A549 (cell line): ENCODE results near the gene PTGR3. TPM values are rescaled to one million over a fixed set of nuclear protein-coding genes. Genes with fewer than 3 reads are reported as not detected.

Experiments
- ATAC-seq, 2 experiments: fragments of 200-7000 bp in 1 of 2; fragments of >200 bp in 1 of 2; cut with Nextera tagmentation in 1 of 2; cut with Tn5 transposase in 1 of 2; 3 replicates each; pipeline versions ENCODE4 v1.8.0 to v1.9.1; 2018 to 2020; ENCODE audit warnings: mild to moderate bottlenecking in 1 of 2, moderate library complexity in 1 of 2
- CTCF ChIA-PET: fragments of 300-600 bp; sonication (Branson Sonifier 250); formaldehyde crosslinking; extraction: SDS; loops from one replicate; lab custom pipeline; 2021; ENCODE audit warnings: antibody characterized with exemption, inconsistent platforms; lab: Yijun Ruan, JAX
- POLR2A ChIA-PET: fragments of 350-600 bp; formaldehyde crosslinking; extraction: SDS; loops from one replicate; lab custom pipeline; 2021; ENCODE audit warnings: antibody characterized with exemption, inconsistent platforms; lab: Yijun Ruan, JAX
- DNase-seq, 2 experiments: peaks; one replicate each; pipeline versions ENCODE4 v3.0.0 to v3.0.0-alpha.2; 2011 to 2016; ENCODE audit warnings: low read depth in 1 of 2, low spot score in 1 of 2
- FAIRE-seq: peaks from 2 replicates; lab custom pipeline; 2011; peaks lifted over from hg19 to GRCh38; lab: Jason Lieb, UNC
- H3K27ac ChIP-seq, 2 experiments: fragments of >200 bp; sonication (Bioruptor Twin); formaldehyde crosslinking; 3 replicates each; pipeline ENCODE4 v1.5.1; 2016 to 2017
- H3K4me1 ChIP-seq: fragments of >200 bp; sonication (Bioruptor Twin); formaldehyde crosslinking; 3 replicates; pipeline ENCODE4 v1.6.1; 2016
- H3K4me2 ChIP-seq: fragments of >200 bp; sonication (Bioruptor Twin); formaldehyde crosslinking; 3 replicates; pipeline ENCODE4 v1.6.1; 2016
- H3K4me3 ChIP-seq: fragments of >200 bp; sonication (Bioruptor Twin); formaldehyde crosslinking; 3 replicates; pipeline ENCODE4 v1.5.1; 2016
- H3K9me3 ChIP-seq: fragments of >200 bp; sonication (Bioruptor Twin); formaldehyde crosslinking; 3 replicates; pipeline ENCODE4 v1.6.1; 2016
- CBX8 ChIP-seq: fragments of 200-600 bp; sonication (generic); IDR thresholded peaks from 2 replicates; pipeline ENCODE4 v1.6.1; 2016
- CHD4 ChIP-seq: fragments of 200-600 bp; sonication (generic); IDR thresholded peaks from 2 replicates; pipeline ENCODE4 v1.6.1; 2016; ENCODE audit warnings: antibody characterized with exemption, mild to moderate bottlenecking, borderline replicate concordance
- EHMT2 ChIP-seq: fragments of 200-600 bp; sonication (generic); IDR thresholded peaks from 2 replicates; pipeline ENCODE4 v1.6.1; 2016; ENCODE audit warnings: antibody characterized with exemption, low read depth, mild to moderate bottlenecking, moderate library complexity
- EP300 ChIP-seq, 2 experiments: fragments of >200 bp; sonication (Bioruptor Twin); formaldehyde crosslinking; IDR thresholded peaks; 2 replicates in 1 of 2; 3 replicates in 1 of 2; pipeline ENCODE4 v1.6.1; 2016 to 2017
- FOSB ChIP-seq: fragments of 250-450 bp; sonication (Bioruptor Pico); IDR thresholded peaks from 2 replicates; pipeline ENCODE4 v1.5.0; 2020; ENCODE audit warnings: mild to moderate bottlenecking, moderate library complexity
- FOSL2 ChIP-seq, 2 experiments: fragments of 450-650 bp in 1 of 2; fragments of >200 bp in 1 of 2; sonication (Bioruptor Twin) in 1 of 2; formaldehyde crosslinking; IDR thresholded peaks; 2 replicates each; pipeline versions ENCODE4 v1.5.0 to v1.6.1; 2016 to 2020; ENCODE audit warnings: mild to moderate bottlenecking in 1 of 2, moderate library complexity in 1 of 2
- FOXS1 ChIP-seq: fragments of 250-450 bp; sonication (Bioruptor Pico); IDR thresholded peaks from 2 replicates; pipeline ENCODE4 v1.5.0; 2020; ENCODE audit warnings: mild to moderate bottlenecking, moderate library complexity
- GATA3 ChIP-seq: IDR thresholded peaks from 2 replicates; pipeline ENCODE4 v1.6.1; 2012; ENCODE audit warnings: borderline replicate concordance
- HDAC2 ChIP-seq: fragments of 200-600 bp; sonication (generic); IDR thresholded peaks from 2 replicates; pipeline ENCODE4 v1.6.1; 2016
- HOXB13 ChIP-seq: fragments of 250-450 bp; sonication (Bioruptor Pico); IDR thresholded peaks from 2 replicates; pipeline ENCODE4 v1.5.0; 2020; ENCODE audit warnings: low read depth, mild to moderate bottlenecking, moderate library complexity
- JUN ChIP-seq, 2 experiments: fragments of >200 bp; sonication (Bioruptor Twin); formaldehyde crosslinking; IDR thresholded peaks; 2 replicates in 1 of 2; 3 replicates in 1 of 2; pipeline ENCODE4 v1.6.1; 2016 to 2017
- KDM5A ChIP-seq: fragments of 200-600 bp; sonication (generic); IDR thresholded peaks from 2 replicates; pipeline ENCODE4 v1.6.1; 2016; ENCODE audit warnings: antibody characterized with exemption, mild to moderate bottlenecking
- NFE2L2 ChIP-seq: fragments of 150-350 bp; conservative IDR thresholded peaks from 2 replicates; pipeline ENCODE4 v1.6.1; 2014; ENCODE audit warnings: low read length
- NPAS2 ChIP-seq: fragments of 250-450 bp; sonication (Bioruptor Pico); IDR thresholded peaks from 2 replicates; pipeline ENCODE4 v1.8.0; 2022; ENCODE audit warnings: mild to moderate bottlenecking, moderate library complexity, borderline replicate concordance
- NR3C1 ChIP-seq: fragments of >200 bp; sonication (Bioruptor Twin); formaldehyde crosslinking; IDR thresholded peaks from 3 replicates; pipeline ENCODE4 v1.6.1; 2017
- RAD21 ChIP-seq, 2 experiments: fragments of >200 bp in 1 of 2; sonication (Bioruptor Twin) in 1 of 2; formaldehyde crosslinking in 1 of 2; IDR thresholded peaks in 1 of 2; conservative IDR thresholded peaks in 1 of 2; 2 replicates in 1 of 2; 3 replicates in 1 of 2; pipeline ENCODE4 v1.6.1; 2012 to 2018; ENCODE audit warnings: inconsistent platforms in 1 of 2
- RCOR1 ChIP-seq: fragments of 150-350 bp; IDR thresholded peaks from 2 replicates; pipeline ENCODE4 v1.6.1; 2014; ENCODE audit warnings: antibody characterized with exemption, low read length, low read depth
- SREBF2 ChIP-seq: fragments of 450-650 bp; IDR thresholded peaks from 2 replicates; pipeline ENCODE4 v1.6.1; 2014; ENCODE audit warnings: mild to moderate bottlenecking, moderate library complexity
- ZFP36 ChIP-seq: fragments of 450-650 bp; IDR thresholded peaks from 2 replicates; pipeline ENCODE4 v1.6.1; 2014; ENCODE audit warnings: borderline replicate concordance; ENCODE audit not compliant: partially characterized antibody
- ZNF302 ChIP-seq: fragments of 250-450 bp; sonication (Bioruptor Pico); IDR thresholded peaks from 2 replicates; pipeline ENCODE4 v1.9.0; 2021; ENCODE audit warnings: inconsistent platforms, mild to moderate bottlenecking, moderate library complexity
- ZSCAN20 ChIP-seq: fragments of 250-450 bp; sonication (Bioruptor Pico); IDR thresholded peaks from 2 replicates; pipeline ENCODE4 v1.8.0; 2022; ENCODE audit warnings: mild to moderate bottlenecking, moderate library complexity
- WGBS: methylation state at CpG from one replicate; pipeline ENCODE4 v1.1.6; 2017; ENCODE audit errors: missing lambda C conversion rate; 5-methylcytosine and 5-hydroxymethylcytosine counted together
- polyA plus RNA-seq, 4 experiments: library from polyadenylated mRNA; depleted of rRNA in 3 of 4; stranded (reverse); fragments of >200 nt; fragmentation: RNase III in 1 of 4; extraction: RNeasy Plus Mini Kit Qiagen cat#74134 plus additional on column Dnase treatment in 1 of 4; gene quantifications; 2 replicates in 3 of 4; 3 replicates in 1 of 4; pipeline ENCODE4 v1.2.3, GENCODE V29; 2011 to 2017
- TF ChIP-seq, protein P1 (sequence below): IDR thresholded peaks from 2 replicates; pipeline ENCODE4 v1.6.1; 2012
- TF ChIP-seq, protein P2 (sequence below): fragments of >200 bp; sonication (Bioruptor Twin); formaldehyde crosslinking; IDR thresholded peaks from 3 replicates; pipeline ENCODE4 v1.5.1; 2016
- TF ChIP-seq, protein P3 (sequence below): IDR thresholded peaks from 2 replicates; pipeline ENCODE4 v1.6.1; 2012
- TF ChIP-seq, protein P4 (sequence below): fragments of 250-450 bp; sonication (Bioruptor Pico); IDR thresholded peaks from 2 replicates; pipeline ENCODE4 v1.5.0; 2021; ENCODE audit warnings: mild to moderate bottlenecking, moderate library complexity, borderline replicate concordance

The PTGR3 gene
- polyA plus RNA-seq, 2 of the 4 experiments (the other 2 are of a cell fraction) = 7.2 to 18.5 TPM

DNA sequence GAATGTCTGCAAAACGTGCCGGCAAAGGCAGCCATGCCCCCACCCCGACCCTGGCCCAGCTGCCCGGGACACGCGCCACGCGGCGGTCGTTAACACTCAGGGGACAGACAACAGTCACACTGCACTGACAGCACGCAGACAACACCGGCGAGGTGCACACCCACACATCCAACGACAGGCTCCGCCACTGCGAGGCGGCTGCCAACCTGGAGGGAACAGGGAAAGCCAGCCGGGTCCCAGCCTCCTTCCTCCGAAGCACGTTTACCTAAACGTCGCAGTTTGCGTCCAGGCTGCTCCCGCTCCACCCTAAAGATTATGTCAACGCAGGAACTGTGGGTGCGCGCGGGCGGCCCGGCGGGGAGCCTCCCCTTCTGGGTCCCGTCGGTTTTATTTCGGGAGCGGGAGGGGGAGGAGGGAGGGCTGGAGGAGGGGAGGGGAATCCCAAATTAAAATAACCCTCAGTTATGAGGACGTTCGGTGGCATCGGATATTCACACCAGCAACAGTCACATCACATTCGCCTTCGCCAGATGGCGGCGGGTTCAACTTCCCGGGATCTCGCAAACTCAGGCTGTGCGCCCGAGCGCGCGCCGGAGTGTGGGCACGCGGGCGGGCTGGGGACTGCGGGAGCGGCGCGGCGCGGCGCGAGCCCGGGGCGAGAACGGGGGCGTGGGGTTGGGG lies 644 bp downstream of the PTGR3 start:
- POLR2A ChIA-PET = no interaction called here
- peak in 1 of 2 experiments; percentile 47 for DNase-seq

DNA sequence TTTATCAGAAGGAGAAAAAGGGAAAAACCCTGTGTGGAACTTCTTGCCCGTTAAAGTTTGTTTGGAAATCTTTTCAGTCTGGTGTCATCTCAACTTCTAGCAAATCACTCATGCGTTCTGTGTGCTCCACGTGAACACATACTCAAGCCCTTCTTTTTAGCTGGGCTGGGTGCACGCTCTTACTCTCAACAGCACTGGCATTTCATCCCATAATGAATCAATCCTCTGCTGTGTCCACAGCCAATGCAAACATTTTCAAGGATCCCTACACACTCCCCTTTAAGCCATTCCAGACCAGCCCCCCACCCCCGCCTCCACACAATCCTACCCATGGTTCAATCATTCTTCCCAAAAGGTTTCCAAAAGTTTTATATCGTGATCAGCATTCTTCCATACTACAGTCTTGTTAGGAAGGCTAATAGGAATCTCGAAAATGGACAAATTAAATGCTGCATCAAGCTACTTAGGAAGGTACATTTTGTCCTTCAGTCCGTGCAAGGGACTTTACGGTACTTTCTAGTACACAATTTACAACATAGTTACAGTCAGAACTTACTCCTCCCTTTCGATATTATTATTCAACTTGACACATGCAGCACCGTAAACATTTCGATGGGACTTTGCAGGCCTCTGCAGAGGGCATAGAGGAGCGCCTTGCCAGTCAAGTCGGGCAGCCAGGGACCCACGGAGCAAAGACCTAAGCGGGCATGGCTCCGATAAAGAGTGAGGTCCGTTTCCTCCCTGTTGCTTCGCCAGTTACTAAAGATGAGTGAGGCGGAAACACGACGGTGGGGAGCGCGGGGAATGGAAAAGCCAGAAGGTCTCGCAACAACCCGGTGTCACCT lies 1.4 kb downstream of the PTGR3 start:
- CTCF ChIA-PET = no interaction called here
- H3K4me2 ChIP-seq = peak overlapping the region; percentile 86
- peak in 1 of 2 experiments; percentile 1 for DNase-seq
- TF ChIP-seq FOXS1 (CRISPR knock-in tag) = no peak
- no peak for TF ChIP-seq ZFP36
- no peak for TF ChIP-seq EP300 (IDR thresholded peaks at IDR 0.05)
- TF ChIP-seq GATA3 = no peak
- TF ChIP-seq ZNF302 = no peak
- TF ChIP-seq, protein P1, sequence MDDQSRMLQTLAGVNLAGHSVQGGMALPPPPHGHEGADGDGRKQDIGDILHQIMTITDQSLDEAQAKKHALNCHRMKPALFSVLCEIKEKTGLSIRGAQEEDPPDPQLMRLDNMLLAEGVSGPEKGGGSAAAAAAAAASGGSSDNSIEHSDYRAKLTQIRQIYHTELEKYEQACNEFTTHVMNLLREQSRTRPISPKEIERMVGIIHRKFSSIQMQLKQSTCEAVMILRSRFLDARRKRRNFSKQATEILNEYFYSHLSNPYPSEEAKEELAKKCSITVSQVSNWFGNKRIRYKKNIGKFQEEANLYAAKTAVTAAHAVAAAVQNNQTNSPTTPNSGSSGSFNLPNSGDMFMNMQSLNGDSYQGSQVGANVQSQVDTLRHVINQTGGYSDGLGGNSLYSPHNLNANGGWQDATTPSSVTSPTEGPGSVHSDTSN = no peak
- no peak for TF ChIP-seq SREBF2
- TF ChIP-seq KDM5A = no peak
- TF ChIP-seq, protein P2, sequence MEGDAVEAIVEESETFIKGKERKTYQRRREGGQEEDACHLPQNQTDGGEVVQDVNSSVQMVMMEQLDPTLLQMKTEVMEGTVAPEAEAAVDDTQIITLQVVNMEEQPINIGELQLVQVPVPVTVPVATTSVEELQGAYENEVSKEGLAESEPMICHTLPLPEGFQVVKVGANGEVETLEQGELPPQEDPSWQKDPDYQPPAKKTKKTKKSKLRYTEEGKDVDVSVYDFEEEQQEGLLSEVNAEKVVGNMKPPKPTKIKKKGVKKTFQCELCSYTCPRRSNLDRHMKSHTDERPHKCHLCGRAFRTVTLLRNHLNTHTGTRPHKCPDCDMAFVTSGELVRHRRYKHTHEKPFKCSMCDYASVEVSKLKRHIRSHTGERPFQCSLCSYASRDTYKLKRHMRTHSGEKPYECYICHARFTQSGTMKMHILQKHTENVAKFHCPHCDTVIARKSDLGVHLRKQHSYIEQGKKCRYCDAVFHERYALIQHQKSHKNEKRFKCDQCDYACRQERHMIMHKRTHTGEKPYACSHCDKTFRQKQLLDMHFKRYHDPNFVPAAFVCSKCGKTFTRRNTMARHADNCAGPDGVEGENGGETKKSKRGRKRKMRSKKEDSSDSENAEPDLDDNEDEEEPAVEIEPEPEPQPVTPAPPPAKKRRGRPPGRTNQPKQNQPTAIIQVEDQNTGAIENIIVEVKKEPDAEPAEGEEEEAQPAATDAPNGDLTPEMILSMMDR = no peak
- peak overlapping the region; percentile 83 for H3K4me3 ChIP-seq
- peak overlapping the region; percentile 92 to 99 for H3K27ac ChIP-seq
- ATAC-seq = peak in 1 of 2 experiments; percentile 2; a peak in 1 of 6 replicates
- H3K9me3 ChIP-seq = no peaks in the 10 kb centered on the region
- POLR2A ChIA-PET = no interaction called here
- 16% methylated on average over 16 of the region's 26 CpGs for WGBS
- no peak for FAIRE-seq
- peaks cover 21% of the 10 kb centered on the region for H3K4me1 ChIP-seq

More for the DNA sequence above, 644 bp downstream of the PTGR3 start:
- no peaks in the 10 kb centered on the region for H3K9me3 ChIP-seq
- H3K4me2 ChIP-seq = peak overlapping the region; percentile 86
- peak overlapping the region; percentile 83 for H3K4me3 ChIP-seq
- H3K4me1 ChIP-seq = peaks cover 22% of the 10 kb centered on the region
- CTCF ChIA-PET = no interaction called here
- ATAC-seq = peak; percentile 49 to 51
- TF ChIP-seq FOSB (no peak), RAD21 (conservative IDR thresholded peaks at IDR 0.05 in 1 of 2, IDR thresholded peaks at IDR 0.05 in 1 of 2) (peak in 1 of 2 experiments; percentile 7; a peak in 1 of 5 replicates)
- peak overlapping the region; percentile 92 to 99 for H3K27ac ChIP-seq
- no peak for FAIRE-seq
- 0% methylated on average over 4 of the region's 65 CpGs for WGBS

DNA sequence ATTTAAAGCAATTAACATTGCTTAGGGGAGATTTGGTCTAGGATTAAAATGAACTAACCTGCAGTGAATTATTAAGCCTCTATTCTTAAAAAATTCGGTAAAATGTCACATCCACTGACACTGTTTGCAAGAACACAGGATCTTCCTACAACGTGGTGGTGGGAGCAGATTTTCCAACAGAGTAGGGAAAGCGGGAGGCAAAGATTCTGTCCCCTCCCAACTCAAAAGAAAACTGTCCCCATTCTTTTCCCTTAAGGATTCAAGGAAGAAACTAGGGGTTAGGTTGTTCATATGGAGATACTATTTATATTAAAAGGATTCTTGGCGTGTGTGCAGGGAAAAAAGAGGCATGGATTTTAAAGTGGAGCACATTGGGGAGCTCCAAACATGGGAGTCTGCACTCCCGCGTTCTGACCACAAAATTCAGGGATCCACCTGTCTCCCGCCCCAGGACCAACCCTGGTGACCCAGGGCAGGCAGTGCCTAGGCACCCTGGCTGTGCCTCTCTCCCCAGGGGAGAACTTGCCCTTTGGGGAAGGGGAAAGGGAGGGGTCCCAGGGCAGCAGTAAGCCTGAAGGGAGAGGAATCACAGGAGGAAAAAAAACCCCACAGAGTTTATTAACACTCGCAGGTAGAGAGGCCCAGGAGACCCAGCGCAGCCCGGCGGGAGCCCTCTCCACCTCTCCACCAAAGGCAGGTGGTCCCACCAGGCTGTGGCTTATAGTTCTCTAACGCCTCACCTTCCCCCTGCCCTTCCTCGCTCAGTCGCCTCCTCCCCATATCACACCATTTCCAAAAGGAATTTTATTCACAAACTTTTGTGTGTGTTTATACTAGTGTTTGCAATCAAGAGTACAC lies 2.3 kb downstream of the PTGR3 start:
- ATAC-seq (no peak), FAIRE-seq (no peak), DNase-seq (no peak)
- Histone ChIP-seq H3K4me3 (no peak overlapping the region), H3K9me3 (no peaks in the 10 kb centered on the region), H3K4me1 (peaks cover 19% of the 10 kb centered on the region), H3K27ac (no peak overlapping the region), H3K4me2 (peak overlapping the region; percentile 86)
- ChIA-PET CTCF (no interaction called here), POLR2A (no interaction called here)
- 83% methylated on average over 14 of the region's 14 CpGs for WGBS
- TF ChIP-seq NFE2L2 (no peak), ZSCAN20 (no peak), RCOR1 (no peak), NPAS2 (CRISPR knock-in tag) (no peak), HOXB13 (CRISPR knock-in tag) (no peak), RAD21 (conservative IDR thresholded peaks at IDR 0.05 in 1 of 2, IDR thresholded peaks at IDR 0.05 in 1 of 2) (no peak), CHD4 (no peak), FOSL2 (IDR thresholded peaks at IDR 0.05) (no peak), FOSL2 (CRISPR knock-in tag; IDR thresholded peaks at IDR 0.05) (no peak), KDM5A (no peak), NR3C1 (no peak), EHMT2 (no peak), ZNF302 (no peak), CBX8 (no peak), HDAC2 (no peak), JUN (IDR thresholded peaks at IDR 0.05) (no peak)
- TF ChIP-seq, protein P3, sequence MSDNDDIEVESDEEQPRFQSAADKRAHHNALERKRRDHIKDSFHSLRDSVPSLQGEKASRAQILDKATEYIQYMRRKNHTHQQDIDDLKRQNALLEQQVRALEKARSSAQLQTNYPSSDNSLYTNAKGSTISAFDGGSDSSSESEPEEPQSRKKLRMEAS = no peak
- TF ChIP-seq, protein P4, sequence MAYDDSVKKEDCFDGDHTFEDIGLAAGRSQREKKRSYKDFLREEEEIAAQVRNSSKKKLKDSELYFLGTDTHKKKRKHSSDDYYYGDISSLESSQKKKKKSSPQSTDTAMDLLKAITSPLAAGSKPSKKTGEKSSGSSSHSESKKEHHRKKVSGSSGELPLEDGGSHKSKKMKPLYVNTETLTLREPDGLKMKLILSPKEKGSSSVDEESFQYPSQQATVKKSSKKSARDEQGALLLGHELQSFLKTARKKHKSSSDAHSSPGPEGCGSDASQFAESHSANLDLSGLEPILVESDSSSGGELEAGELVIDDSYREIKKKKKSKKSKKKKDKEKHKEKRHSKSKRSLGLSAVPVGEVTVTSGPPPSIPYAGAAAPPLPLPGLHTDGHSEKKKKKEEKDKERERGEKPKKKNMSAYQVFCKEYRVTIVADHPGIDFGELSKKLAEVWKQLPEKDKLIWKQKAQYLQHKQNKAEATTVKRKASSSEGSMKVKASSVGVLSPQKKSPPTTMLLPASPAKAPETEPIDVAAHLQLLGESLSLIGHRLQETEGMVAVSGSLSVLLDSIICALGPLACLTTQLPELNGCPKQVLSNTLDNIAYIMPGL (CRISPR knock-in tag) = no peak
